Measurements from ENCODE around the gene RNU5D-1.

- TF ChIP-seq CTCF (IDR thresholded peaks at IDR 0.05 in 8 of 11, conservative IDR thresholded peaks at IDR 0.05 in 3 of 11): no peak
- no peak for TF ChIP-seq POLR2A (IDR thresholded peaks at IDR 0.05)
- no peak for TF ChIP-seq POLR2AphosphoS5 (IDR thresholded peaks at IDR 0.05)
Observed at GRCh38 chr1:44717156-44717555, 13.8 kb downstream of the RNU5D-1 start.

Measured in spleen (tissue), 7 donors.